Mammary epithelial cell (primary cell): ENCODE data around the gene TBC1D2B.

Experiments used
- EZH2 ChIP-seq: IDR thresholded peaks from 2 replicates; pipeline ENCODE4 v1.6.1; 2012; ENCODE audit warnings: low read length, inconsistent platforms, borderline replicate concordance
- TF ChIP-seq, protein P1 (sequence below), 2 donors: IDR thresholded peaks in 1 of 2; conservative IDR thresholded peaks in 1 of 2; 2 replicates each; pipeline ENCODE4 v1.5.1; 2011 to 2012; ENCODE audit warnings: inconsistent platforms in 2 of 2, low read length in 2 of 2, mild to moderate bottlenecking in 2 of 2, control low read depth in 1 of 2, low read depth in 1 of 2; ENCODE audit not compliant: insufficient read depth in 1 of 2; ENCODE audit errors: extremely low read depth in 1 of 2

DNA sequence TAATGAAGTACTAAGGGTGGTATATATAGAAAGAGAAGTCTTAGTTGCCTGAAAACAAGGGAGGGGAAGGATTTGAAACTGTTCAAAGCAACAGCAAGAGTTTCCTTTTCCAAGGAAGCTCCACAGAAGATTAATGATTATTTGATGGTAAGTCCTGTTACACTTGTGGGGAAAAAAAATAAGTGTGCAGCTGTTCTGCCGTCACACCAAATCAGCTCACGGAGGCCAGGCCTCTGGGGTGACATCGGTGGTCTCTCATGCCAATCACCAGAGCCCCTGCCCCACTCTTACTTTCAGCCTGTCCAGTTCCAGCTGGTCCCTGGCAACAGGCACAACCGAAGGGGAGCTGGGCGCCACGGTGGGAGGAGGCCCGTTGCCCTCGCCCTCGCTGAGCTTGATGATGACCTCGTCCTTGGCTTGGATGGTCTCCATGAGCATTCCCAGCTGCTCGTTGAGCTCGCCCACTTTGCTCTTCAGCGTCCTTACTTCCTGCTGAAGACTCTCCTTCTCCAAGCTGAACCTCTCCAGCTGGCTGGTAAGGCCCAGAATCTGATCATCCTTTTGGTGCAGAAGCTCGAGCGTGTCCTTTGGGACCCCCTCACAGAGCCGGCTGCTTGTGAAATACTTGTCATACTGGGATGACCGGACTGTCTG, 53.5 kb downstream of the TBC1D2B start:
- TF ChIP-seq, protein P1, sequence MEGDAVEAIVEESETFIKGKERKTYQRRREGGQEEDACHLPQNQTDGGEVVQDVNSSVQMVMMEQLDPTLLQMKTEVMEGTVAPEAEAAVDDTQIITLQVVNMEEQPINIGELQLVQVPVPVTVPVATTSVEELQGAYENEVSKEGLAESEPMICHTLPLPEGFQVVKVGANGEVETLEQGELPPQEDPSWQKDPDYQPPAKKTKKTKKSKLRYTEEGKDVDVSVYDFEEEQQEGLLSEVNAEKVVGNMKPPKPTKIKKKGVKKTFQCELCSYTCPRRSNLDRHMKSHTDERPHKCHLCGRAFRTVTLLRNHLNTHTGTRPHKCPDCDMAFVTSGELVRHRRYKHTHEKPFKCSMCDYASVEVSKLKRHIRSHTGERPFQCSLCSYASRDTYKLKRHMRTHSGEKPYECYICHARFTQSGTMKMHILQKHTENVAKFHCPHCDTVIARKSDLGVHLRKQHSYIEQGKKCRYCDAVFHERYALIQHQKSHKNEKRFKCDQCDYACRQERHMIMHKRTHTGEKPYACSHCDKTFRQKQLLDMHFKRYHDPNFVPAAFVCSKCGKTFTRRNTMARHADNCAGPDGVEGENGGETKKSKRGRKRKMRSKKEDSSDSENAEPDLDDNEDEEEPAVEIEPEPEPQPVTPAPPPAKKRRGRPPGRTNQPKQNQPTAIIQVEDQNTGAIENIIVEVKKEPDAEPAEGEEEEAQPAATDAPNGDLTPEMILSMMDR (conservative IDR thresholded peaks at IDR 0.05 in 1 of 2, IDR thresholded peaks at IDR 0.05 in 1 of 2; ENCODE audit: extremely low read depth in 1 of 2, insufficient read depth in 1 of 2, low read depth in 1 of 2, low read length in 2 of 2), result no peak
- TF ChIP-seq EZH2, result no peak
